HCT116 (cell line): Measurements from ENCODE around the gene RAD18. TPM values are rescaled to one million over a fixed set of nuclear protein-coding genes. Genes with fewer than 3 reads are reported as not detected.

Experiments
- ATAC-seq: fragments of 200-7000 bp; cut with Tn5 transposase; 2 replicates; pipeline ENCODE4 v1.9.1; 2020; ENCODE audit warnings: mild to moderate bottlenecking, moderate library complexity
- BruUV-seq: library from RNA; stranded (reverse); fragments of 400-500 nt; replicated peaks from 2 replicates; lab custom pipeline; 2021; lab: Mats Ljungman, UMichigan
- CTCF ChIA-PET: fragments of 300-600 bp; sonication (Branson Sonifier 250); formaldehyde crosslinking; loops from one replicate; lab custom pipeline; 2021; ENCODE audit warnings: antibody characterized with exemption; lab: Charles Lee
- POLR2A ChIA-PET: fragments of 300-600, 350-600 bp; sonication (Branson Sonifier 250); formaldehyde crosslinking; loops from one replicate; lab custom pipeline; 2021; ENCODE audit warnings: antibody characterized with exemption; lab: Charles Lee
- RAD21 ChIA-PET, 2 experiments: fragments of 300-600 bp; sonication (Branson Sonifier 250); formaldehyde crosslinking; loops; one replicate each; lab custom pipeline; 2023; ENCODE audit warnings: low total read pairs in 2 of 2; ENCODE audit not compliant: uncharacterized antibody in 2 of 2, unreplicated experiment in 2 of 2, low non-redundant PET in 1 of 2; lab: Charles Lee
- DNase-seq: peaks from one replicate; pipeline ENCODE4 v3.0.0-alpha.2; 2010; ENCODE audit warnings: low read depth, low spot score
- H2AFZ ChIP-seq: fragments of 200-600 bp; shearing (Covaris generic), sonication (generic); 2 replicates; pipeline ENCODE4 v1.6.1; 2017; ENCODE audit warnings: low read depth, mixed run types, mixed read lengths, antibody characterized with exemption, low read length; ENCODE audit not compliant: poor library complexity, severe bottlenecking
- H3K27ac ChIP-seq: 2 replicates; pipeline ENCODE4 v1.5.1; 2012; ENCODE audit warnings: low read depth, low read length
- H3K27me3 ChIP-seq: fragments of 200-600 bp; sonication (generic); 2 replicates; pipeline ENCODE4 v1.6.1; 2016; ENCODE audit warnings: mixed run types, low read length, mixed read lengths; ENCODE audit not compliant: insufficient read depth
- H3K36me3 ChIP-seq, 2 experiments: fragments of 200-500 bp in 1 of 2; fragments of 200-600 bp in 1 of 2; sonication (Bioruptor generic) in 1 of 2; sonication (generic) in 1 of 2; 2 replicates each; pipeline versions ENCODE4 v1.5.1 to v1.6.1; 2014 to 2016; ENCODE audit warnings: low read length in 2 of 2, inconsistent platforms in 1 of 2, mixed read lengths in 1 of 2, mixed run types in 1 of 2; ENCODE audit not compliant: insufficient read depth in 2 of 2, control insufficient read depth in 1 of 2
- H3K4me1 ChIP-seq, 2 experiments: fragments of 200-600 bp in 1 of 2; sonication (generic) in 1 of 2; 2 replicates each; pipeline versions ENCODE4 v1.5.1 to v1.6.1; 2012 to 2017; ENCODE audit warnings: low read length in 2 of 2, inconsistent platforms in 1 of 2, mild to moderate bottlenecking in 1 of 2, mixed read lengths in 1 of 2, mixed run types in 1 of 2, moderate library complexity in 1 of 2; ENCODE audit not compliant: insufficient read depth in 2 of 2, control insufficient read depth in 1 of 2
- H3K4me2 ChIP-seq: fragments of 200-600 bp; sonication (generic); 2 replicates; pipeline ENCODE4 v1.6.1; 2017; ENCODE audit warnings: mixed run types, low read length, mixed read lengths
- H3K4me3 ChIP-seq, 2 experiments: fragments of 200-600 bp in 1 of 2; sonication (generic) in 1 of 2; replicated peaks in 1 of 2; 2 replicates each; pipeline ENCODE4 v1.5.1; 2011 to 2016; ENCODE audit warnings: low read length in 2 of 2, control low read depth in 1 of 2, low read depth in 1 of 2, mild to moderate bottlenecking in 1 of 2, mixed read lengths in 1 of 2, mixed run types in 1 of 2
- H3K79me2 ChIP-seq: fragments of 200-600 bp; sonication (generic); 2 replicates; pipeline ENCODE4 v1.6.1; 2017; ENCODE audit warnings: mild to moderate bottlenecking, mixed run types, low read length, moderate library complexity, mixed read lengths; ENCODE audit not compliant: insufficient read depth
- H3K9ac ChIP-seq: fragments of 200-600 bp; sonication (generic); 2 replicates; pipeline ENCODE4 v1.6.1; 2016; ENCODE audit warnings: low read length, mixed read lengths
- H3K9me2 ChIP-seq: fragments of 200-600 bp; sonication (generic), shearing (Covaris generic); 2 replicates; pipeline ENCODE4 v1.6.1; 2017; ENCODE audit warnings: mixed run types, mild to moderate bottlenecking, moderate library complexity; ENCODE audit not compliant: insufficient read depth
- H3K9me3 ChIP-seq, 2 experiments: fragments of 200-500 bp in 1 of 2; fragments of 200-600 bp in 1 of 2; sonication (Bioruptor generic) in 1 of 2; sonication (generic) in 1 of 2; 2 replicates each; pipeline ENCODE4 v1.6.1; 2014 to 2017; ENCODE audit warnings: low read length in 2 of 2, mixed read lengths in 2 of 2, inconsistent platforms in 1 of 2, low read depth in 1 of 2, mild to moderate bottlenecking in 1 of 2, mixed run types in 1 of 2, moderate library complexity in 1 of 2; ENCODE audit not compliant: control insufficient read depth in 1 of 2, insufficient read depth in 1 of 2
- H4K20me1 ChIP-seq: fragments of 200-600 bp; sonication (generic), shearing (Covaris generic); 2 replicates; pipeline ENCODE4 v1.6.1; 2017; ENCODE audit warnings: mixed run types, mild to moderate bottlenecking, moderate library complexity; ENCODE audit not compliant: insufficient read depth
- CBX3 ChIP-seq: IDR thresholded peaks from 2 replicates; pipeline ENCODE4 v1.6.1; 2012; ENCODE audit warnings: low read depth
- CTCF ChIP-seq, 3 experiments: fragments of 200-600 bp in 1 of 3; sonication (generic) in 1 of 3; IDR thresholded peaks in 2 of 3; conservative IDR thresholded peaks in 1 of 3; 2 replicates each; pipeline ENCODE4 v1.5.1; 2012 to 2017; ENCODE audit warnings: low read depth in 2 of 3, low read length in 2 of 3, antibody characterized with exemption in 1 of 3, borderline replicate concordance in 1 of 3, control low read depth in 1 of 3, mild to moderate bottlenecking in 1 of 3, mixed read lengths in 1 of 3, mixed run types in 1 of 3, moderate library complexity in 1 of 3; ENCODE audit not compliant: insufficient read depth in 1 of 3
- EGR1 ChIP-seq: IDR thresholded peaks from 2 replicates; pipeline ENCODE4 v1.6.1; 2012; ENCODE audit warnings: low read depth
- ELF1 ChIP-seq: IDR thresholded peaks from 2 replicates; pipeline ENCODE4 v1.6.1; 2012; ENCODE audit warnings: low read depth, borderline replicate concordance
- EZH2 ChIP-seq: fragments of 200-600 bp; sonication (generic); IDR thresholded peaks from 2 replicates; pipeline ENCODE4 v1.6.1; 2017; ENCODE audit warnings: antibody characterized with exemption, mixed run types
- FOSL1 ChIP-seq: IDR thresholded peaks from 2 replicates; pipeline ENCODE4 v1.6.1; 2012; ENCODE audit warnings: low read depth
- JUND ChIP-seq: IDR thresholded peaks from 2 replicates; pipeline ENCODE4 v1.6.1; 2012
- MAX ChIP-seq: IDR thresholded peaks from 2 replicates; pipeline ENCODE4 v1.6.1; 2012
- POLR2A ChIP-seq: IDR thresholded peaks from 2 replicates; pipeline ENCODE4 v1.7.0; 2011; ENCODE audit warnings: borderline replicate concordance; ENCODE audit not compliant: insufficient read depth, insufficient read length; ENCODE audit errors: extremely low read depth
- POLR2AphosphoS5 ChIP-seq: IDR thresholded peaks from 2 replicates; pipeline ENCODE4 v1.6.1; 2011; ENCODE audit warnings: mild to moderate bottlenecking, low read depth, low read length, moderate library complexity
- RAD21 ChIP-seq: IDR thresholded peaks from 2 replicates; pipeline ENCODE4 v1.6.1; 2012; ENCODE audit warnings: low read depth, mild to moderate bottlenecking
- REST ChIP-seq: IDR thresholded peaks from 2 replicates; pipeline ENCODE4 v1.6.1; 2012; ENCODE audit warnings: low read depth
- SIN3A ChIP-seq: IDR thresholded peaks from 2 replicates; pipeline ENCODE4 v1.6.1; 2012; ENCODE audit warnings: low read depth
- SRF ChIP-seq: IDR thresholded peaks from 2 replicates; pipeline ENCODE4 v1.6.1; 2012; ENCODE audit warnings: low read depth
- TCF7L2 ChIP-seq: IDR thresholded peaks from 2 replicates; pipeline ENCODE4 v1.7.0; 2011; ENCODE audit warnings: borderline replicate concordance, inconsistent platforms; ENCODE audit not compliant: insufficient read depth, insufficient read length; ENCODE audit errors: extremely low read depth
- ZFX ChIP-seq: fragments of 450-650 bp; IDR thresholded peaks from 2 replicates; pipeline ENCODE4 v1.6.1; 2017
- ZNF274 ChIP-seq: fragments of 200-500 bp; sonication (Bioruptor generic); IDR thresholded peaks from 2 replicates; pipeline ENCODE4 v1.6.1; 2014; ENCODE audit warnings: mild to moderate bottlenecking, low read depth, low read length, inconsistent platforms
- intact Hi-C: fragments of 100-400 bp; cut with micrococcal nuclease; formaldehyde crosslinking; loops from 2 replicates; pipeline ENCODE4 v1.10.0; 2022
- total RNA-seq: library from RNA; stranded (reverse); gene quantifications from one replicate; pipeline ENCODE4 v1.2.1, GENCODE V29; 2021; ENCODE audit not compliant: unreplicated experiment

RAD18 gene
- total RNA-seq, 1 experiment from 2014 or later = 28.7 TPM

GRCh38 chr3:8841472-8841871 lies 121.8 kb downstream of the RAD18 start:
- Histone ChIP-seq H4K20me1 (no peaks in the 10 kb centered on the region), H3K36me3 (no peaks in the 10 kb centered on the region), H3K27ac (no peak overlapping the region), H3K9me3 (no peaks in the 10 kb centered on the region), H3K27me3 (no peaks in the 10 kb centered on the region), H3K79me2 (no peaks in the 10 kb centered on the region), H3K4me1 (peaks cover 0 to 11% of the 10 kb centered on the region in 2 experiments; a peak in 2 of 4 replicates), H3K9me2 (no peaks in the 10 kb centered on the region), H3K9ac (no peak overlapping the region), H3K4me2 (no peak overlapping the region), H3K4me3 (no peak overlapping the region), H2AFZ (no peak overlapping the region)
- DNase-seq (no peak), ATAC-seq (no peak)
- BruUV-seq = no TSS peak
- CTCF ChIA-PET = no interaction called here
- POLR2A ChIA-PET = no interaction called here
- intact Hi-C loops = no loop called here
- TF ChIP-seq SRF (no peak), RAD21 (no peak), POLR2AphosphoS5 (no peak), TCF7L2 (no peak)
- RAD21 ChIA-PET = no interaction called here

GRCh38 chr3:8840556-8840955 lies 122.7 kb downstream of the RAD18 start:
- ATAC-seq (no peak), DNase-seq (no peak)
- H3K4me3 ChIP-seq = no peak overlapping the region
- H3K36me3 ChIP-seq = no peaks in the 10 kb centered on the region
- H3K4me2 ChIP-seq = no peak overlapping the region
- BruUV-seq = no TSS peak
- H2AFZ ChIP-seq = no peak overlapping the region
- POLR2A ChIA-PET = no interaction called here
- H3K79me2 ChIP-seq = no peaks in the 10 kb centered on the region
- no peaks in the 10 kb centered on the region for H3K27me3 ChIP-seq
- H3K4me1 ChIP-seq = peaks cover 0 to 3% of the 10 kb centered on the region in 2 experiments; a peak in 2 of 4 replicates
- no peak overlapping the region for H3K9ac ChIP-seq
- no peaks in the 10 kb centered on the region for H4K20me1 ChIP-seq
- intact Hi-C loops = no loop called here
- RAD21 ChIA-PET = no interaction called here
- H3K9me3 ChIP-seq = no peaks in the 10 kb centered on the region
- CTCF ChIA-PET = no interaction called here
- no peak for TF ChIP-seq ZNF274
- TF ChIP-seq POLR2A = no peak
- no peak for TF ChIP-seq POLR2AphosphoS5
- TF ChIP-seq EZH2 = no peak
- no peak for TF ChIP-seq FOSL1
- no peak for TF ChIP-seq ELF1
- no peak for TF ChIP-seq SIN3A
- no peak for TF ChIP-seq REST
- no peak for TF ChIP-seq CTCF (IDR thresholded peaks at IDR 0.05 in 2 of 3, conservative IDR thresholded peaks at IDR 0.05 in 1 of 3; ENCODE audit: borderline replicate concordance in 1 of 3, insufficient read depth in 1 of 3, low read depth in 2 of 3, low read length in 2 of 3)
- TF ChIP-seq TCF7L2 = no peak
- TF ChIP-seq CBX3 = no peak
- no peak for TF ChIP-seq EGR1
- TF ChIP-seq MAX = no peak
- no peak for TF ChIP-seq JUND
- TF ChIP-seq ZFX = no peak
- TF ChIP-seq, all 23 proteins: peak for 0
- no peaks in the 10 kb centered on the region for H3K9me2 ChIP-seq
- H3K27ac ChIP-seq = no peak overlapping the region
